IPS-11a (cell line): ENCODE data around the gene CCDC27.
"Not testable (repeated sequence)": the region's sequence is repeated elsewhere in the genome, so short reads cannot be mapped to it uniquely, and the experiment has no call there.

ENCODE experiments used
- H3K4me3 ChIP-seq: one replicate; pipeline ENCODE4 v1.5.1; 2013; ENCODE audit warnings: low read depth, low read length, control low read depth

Gene CCDC27

DNA sequence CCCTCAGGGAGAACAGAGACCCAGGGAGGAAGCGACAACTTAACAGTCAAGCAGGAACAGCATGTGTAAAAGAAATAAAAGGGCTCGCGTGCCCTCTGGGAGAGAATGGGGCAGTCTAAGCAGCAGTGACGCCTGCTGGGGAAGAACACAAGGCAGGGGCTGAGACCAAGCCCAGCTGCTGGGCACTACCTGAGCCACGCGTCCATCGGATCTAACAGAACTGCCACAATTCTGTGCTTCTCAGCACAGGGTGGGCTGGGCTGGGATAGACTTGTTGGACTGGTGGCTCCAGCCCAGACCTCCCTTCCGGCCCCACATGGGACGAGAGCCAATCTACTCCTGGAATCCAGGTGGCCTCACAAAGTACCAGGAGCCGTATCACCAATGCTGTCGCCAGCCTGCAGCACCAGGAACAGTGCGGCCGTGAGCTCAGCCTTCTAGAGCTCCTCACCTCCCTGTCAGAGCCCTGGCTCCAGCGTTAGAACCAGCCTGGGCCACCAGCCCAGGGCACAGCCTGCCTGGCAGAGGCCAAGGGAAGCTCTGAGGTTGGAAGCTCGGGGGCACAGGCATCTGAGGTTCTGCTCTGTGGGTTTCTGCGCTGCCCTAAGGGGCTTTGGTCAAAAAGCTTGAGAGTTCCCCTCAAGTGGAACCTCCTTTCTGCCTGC, 36.6 kb downstream of the CCDC27 start:
- no peak overlapping the region for H3K4me3 ChIP-seq

GRCh38 chr1:3789421-3790300, 37.4 kb downstream of the CCDC27 start:
- no peak overlapping the region for H3K4me3 ChIP-seq

DNA sequence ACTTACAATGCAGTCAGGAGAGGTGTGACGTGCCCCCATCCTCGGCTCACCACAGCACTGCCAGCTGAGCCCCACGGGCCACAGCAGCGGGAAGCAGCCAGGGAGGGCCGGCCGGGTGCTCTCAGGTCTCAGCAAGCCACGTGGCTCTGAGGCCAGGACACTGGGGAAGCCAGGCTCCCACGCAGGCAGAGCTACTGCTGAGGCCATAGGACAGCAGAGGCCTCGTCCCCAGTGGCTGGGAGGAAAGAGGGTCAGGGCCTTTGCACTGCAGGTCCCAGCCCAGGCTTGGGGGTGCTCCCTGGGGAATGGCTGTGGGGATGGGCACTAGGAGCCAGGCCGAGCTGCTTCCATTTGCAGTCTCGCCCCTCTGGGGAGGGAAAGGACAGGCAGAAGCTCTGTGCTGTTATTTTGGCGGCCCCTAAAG, 38.3 kb downstream of the CCDC27 start:
- H3K4me3 ChIP-seq: no peak overlapping the region

DNA sequence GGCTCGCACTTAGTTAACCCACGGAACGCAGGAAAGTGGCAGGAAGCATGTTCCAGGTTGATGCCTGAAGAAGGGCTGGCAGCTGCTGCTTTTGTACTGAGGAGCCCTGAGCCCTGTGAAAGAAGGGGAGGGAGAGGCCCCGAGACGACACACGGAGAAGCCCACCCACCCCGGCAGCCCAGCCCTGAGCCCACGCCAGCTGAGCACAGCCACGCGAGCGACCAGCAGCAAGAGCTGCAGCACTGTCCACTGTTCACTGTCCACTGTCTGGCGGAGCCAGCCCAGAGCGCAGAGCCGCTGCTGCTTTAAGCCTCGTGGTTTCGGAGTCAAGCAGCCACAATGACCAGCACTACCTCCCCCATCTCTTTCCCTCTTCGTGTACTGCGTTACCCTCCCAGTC, 38.7 kb downstream of the CCDC27 start:
- no peak overlapping the region for H3K4me3 ChIP-seq

- peak overlapping the region; percentile 89 for H3K4me3 ChIP-seq
These were observed 43.4 kb downstream of the CCDC27 start for GRCh38 chr1:3795453-3796214.

DNA sequence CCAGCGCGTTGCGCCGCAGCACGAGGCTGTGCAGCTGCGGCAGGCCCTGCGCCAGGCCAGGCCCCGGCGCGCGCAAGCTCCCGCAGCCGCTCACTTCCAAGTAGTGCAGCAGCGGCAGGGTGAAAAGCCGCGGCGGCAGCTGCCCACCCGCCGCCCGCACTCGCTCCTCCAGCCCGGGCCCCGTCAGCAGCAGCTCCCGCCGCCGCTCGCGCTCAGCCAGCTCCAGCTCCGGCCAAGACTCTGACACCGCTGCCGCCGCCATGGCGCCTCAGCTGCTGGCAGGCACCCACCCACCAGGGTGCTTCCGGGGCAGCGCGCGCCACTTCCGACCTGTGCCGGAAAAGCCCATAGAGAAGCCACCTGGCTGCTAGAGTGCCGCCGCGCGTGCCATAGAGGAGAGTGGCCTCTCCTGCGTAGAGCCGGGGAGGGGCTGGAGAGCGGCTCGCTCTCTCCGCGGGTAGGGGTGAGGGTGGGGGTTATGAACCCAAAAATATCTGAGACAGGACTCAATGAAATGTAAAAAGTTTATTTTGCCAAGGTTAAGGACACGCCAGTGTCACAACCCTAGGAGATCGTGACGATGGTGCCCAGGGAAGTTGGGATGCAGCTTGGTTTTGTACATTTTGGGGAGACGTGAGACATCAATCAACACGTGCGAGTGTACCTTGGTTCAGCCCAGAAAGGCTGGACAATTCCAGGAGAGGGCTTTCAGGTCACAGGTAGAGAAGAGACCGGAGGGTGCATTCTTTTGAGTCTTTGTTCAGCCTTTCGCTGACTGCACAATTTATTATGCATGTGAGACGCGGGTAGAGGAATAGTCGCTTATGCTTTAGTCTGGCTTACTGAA, 44.2 kb downstream of the CCDC27 start, which contains the start of gene LRRC47:
Gene LRRC47, minus strand, starts transcription at position 284 of the 847 bp plus-strand sequence. Its CDS starts 22 bp downstream, at position 262.
- H3K4me3 ChIP-seq: peak within 1 kb of the TSS; percentile 89

GRCh38 chr1:3799976-3800685, 47.9 kb downstream of the CCDC27 start:
- no peak overlapping the region for H3K4me3 ChIP-seq

- not testable (repeated sequence) for H3K4me3 ChIP-seq
These were observed 48.5 kb downstream of the CCDC27 start for GRCh38 chr1:3800795-3801194.

DNA sequence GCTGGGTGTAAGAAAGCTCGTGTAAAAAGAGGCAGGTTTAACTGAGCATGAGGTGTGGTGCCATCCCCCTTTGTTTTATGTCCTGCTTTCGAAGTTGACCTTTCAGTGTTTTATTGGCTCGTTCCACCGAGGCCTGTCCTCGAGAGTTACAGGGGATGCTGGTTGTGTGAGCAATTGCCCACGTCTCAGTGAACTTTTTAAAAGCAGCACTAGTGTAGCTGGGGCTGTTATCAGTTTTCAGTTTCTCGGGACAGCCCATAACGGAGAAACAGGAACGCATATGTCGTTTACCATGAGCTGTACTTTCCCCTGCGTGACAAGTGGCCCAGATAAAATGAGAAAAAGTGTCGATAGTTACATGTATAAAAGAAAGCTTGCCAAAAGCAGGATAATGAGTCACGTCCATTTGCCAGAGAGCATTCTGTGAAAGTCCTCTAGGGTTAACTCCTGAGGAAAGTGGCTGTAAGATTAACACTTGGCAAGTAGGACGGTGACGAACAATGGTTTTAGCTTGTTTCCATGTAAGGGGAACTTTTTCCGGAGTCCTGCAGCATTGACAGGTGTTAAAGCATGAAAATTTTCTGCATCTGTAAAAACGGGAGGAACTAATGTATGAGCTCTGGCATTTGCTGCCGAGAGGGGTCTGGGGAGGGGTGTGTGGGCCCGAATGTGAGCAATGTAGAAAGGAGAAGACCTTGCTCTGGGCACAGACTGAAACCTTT, 51.8 kb downstream of the CCDC27 start:
- no peak overlapping the region for H3K4me3 ChIP-seq

GRCh38 chr1:3804627-3804944, 52.3 kb downstream of the CCDC27 start:
- not testable (repeated sequence) for H3K4me3 ChIP-seq

DNA sequence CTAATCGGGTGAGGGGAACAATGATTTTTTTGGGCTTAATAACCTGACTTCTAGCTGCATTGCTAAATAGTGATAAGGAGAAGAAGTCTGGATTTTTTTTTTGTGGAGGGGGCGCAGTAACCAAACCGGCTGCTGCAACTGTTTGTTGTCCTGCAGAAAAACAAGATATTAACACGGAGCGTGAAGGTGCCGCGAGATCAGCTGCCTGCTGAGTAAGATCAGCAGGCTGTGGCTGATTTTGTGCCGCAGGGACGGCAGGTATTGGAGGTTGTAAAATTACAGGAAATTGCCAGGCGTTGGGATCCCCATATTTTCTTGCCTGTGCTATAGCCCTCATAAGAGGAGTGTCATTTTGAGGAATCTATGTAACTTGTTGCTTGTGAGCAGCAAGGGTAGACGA, 52.8 kb downstream of the CCDC27 start:
- no peak overlapping the region for H3K4me3 ChIP-seq

GRCh38 chr1:3807769-3808168, 55.5 kb downstream of the CCDC27 start:
- no peak overlapping the region for H3K4me3 ChIP-seq

DNA sequence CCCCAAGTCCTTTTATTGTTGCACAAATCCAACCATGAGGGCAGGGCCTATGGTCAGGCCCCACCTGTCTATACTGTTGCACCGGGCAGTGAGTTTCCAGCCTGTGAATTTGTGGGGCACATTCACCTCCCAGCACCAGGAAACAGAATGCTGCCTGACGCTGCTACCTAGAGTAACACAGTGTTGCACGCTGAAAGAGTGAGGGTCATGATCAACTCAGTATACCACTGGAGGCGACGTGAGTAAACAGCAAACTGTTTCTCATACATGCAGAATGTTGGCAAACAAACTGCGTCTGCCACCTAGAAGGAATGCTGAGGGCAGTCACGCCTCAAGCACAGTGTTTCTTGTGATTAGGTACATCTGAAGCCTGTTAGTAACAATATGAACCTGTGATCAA, 57.4 kb downstream of the CCDC27 start:
- H3K4me3 ChIP-seq: no peak overlapping the region

DNA sequence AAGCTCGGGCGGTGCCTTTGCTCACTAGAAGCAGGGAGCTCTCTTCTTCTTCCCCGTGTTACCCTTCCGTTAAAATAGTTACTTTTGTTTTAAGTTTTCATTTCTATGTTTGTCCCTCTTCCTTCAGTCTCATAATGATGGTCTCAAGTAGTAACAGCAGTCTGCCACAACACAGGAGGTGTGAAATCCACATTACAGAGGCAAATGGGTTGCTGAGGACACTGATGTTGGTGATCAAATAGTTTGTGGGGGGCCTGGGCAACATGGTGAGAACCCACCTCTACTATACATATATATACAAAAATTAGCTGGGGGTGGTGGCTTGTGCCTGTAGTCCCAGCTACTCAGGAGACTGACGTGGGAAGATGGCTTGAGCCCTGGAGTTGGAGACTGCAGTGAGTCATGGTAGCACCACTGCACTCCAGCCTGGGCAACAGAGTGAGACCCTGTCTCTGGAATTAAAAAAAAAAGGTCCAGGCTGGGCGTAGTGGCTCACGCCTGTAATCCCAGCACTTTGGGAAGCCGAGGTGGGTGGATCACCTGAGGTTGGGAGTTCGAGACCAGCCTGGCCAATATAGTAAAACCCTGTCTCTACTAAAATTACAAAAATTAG, 58.0 kb downstream of the CCDC27 start:
- not testable (repeated sequence) for H3K4me3 ChIP-seq

GRCh38 chr1:3811595-3811911, 59.3 kb downstream of the CCDC27 start:
- H3K4me3 ChIP-seq: no peak overlapping the region

- no peak overlapping the region for H3K4me3 ChIP-seq
These were observed 61.8 kb downstream of the CCDC27 start for GRCh38 chr1:3814065-3814464.

GRCh38 chr1:3814771-3815561, 62.7 kb downstream of the CCDC27 start:
- no peak overlapping the region for H3K4me3 ChIP-seq
